B cell (primary cell): ENCODE results near the gene TIAM2. TPM values are rescaled to one million over a fixed set of nuclear protein-coding genes. Genes with fewer than 3 reads are reported as not detected.

Source experiments
- ATAC-seq: fragments of 200-7000 bp; cut with Tn5 transposase; one replicate; pipeline ENCODE4 v1.10.0; 2021; ENCODE audit warnings: low read depth, mild to moderate bottlenecking, moderate number of reproducible peaks, moderate library complexity
- CTCF ChIA-PET: fragments of 350-600 bp; sonication (Branson Sonifier 250); formaldehyde crosslinking; loops from one replicate; lab custom pipeline; 2021; ENCODE audit warnings: antibody characterized with exemption, inconsistent platforms; lab: Charles Lee
- POLR2A ChIA-PET: fragments of 350-600 bp; sonication (Branson Sonifier 250); formaldehyde crosslinking; loops from one replicate; lab custom pipeline; 2021; ENCODE audit warnings: antibody characterized with exemption; lab: Charles Lee
- DNase-seq: peaks from one replicate; pipeline ENCODE4 v3.0.0; 2013
- H2AFZ ChIP-seq: 2 replicates; pipeline ENCODE4 v1.6.1; 2012; ENCODE audit warnings: mild to moderate bottlenecking, low read depth, low read length; ENCODE audit not compliant: insufficient read depth, poor library complexity, severe bottlenecking
- H3K27ac ChIP-seq, 2 donors: 1 replicate in 1 of 2; 2 replicates in 1 of 2; pipeline ENCODE4 v1.5.1; 2012 to 2013; ENCODE audit warnings: low read length in 2 of 2, mild to moderate bottlenecking in 2 of 2, moderate library complexity in 1 of 2
- H3K27me3 ChIP-seq, 4 experiments: fragments of 200-600 bp in 1 of 4; sonication (generic) in 1 of 4; replicated peaks in 1 of 4; 1 replicate in 2 of 4; 2 replicates in 2 of 4; pipeline versions ENCODE4 v1.6.1 to v1.7.0; 2013 to 2016; ENCODE audit warnings: low read length in 3 of 4, mild to moderate bottlenecking in 2 of 4, mixed read lengths in 1 of 4, moderate library complexity in 1 of 4; ENCODE audit not compliant: insufficient read depth in 4 of 4, control insufficient read depth in 3 of 4; ENCODE audit errors: control extremely low read depth in 1 of 4
- H3K36me3 ChIP-seq, 2 experiments: replicated peaks in 1 of 2; 1 replicate in 1 of 2; 2 replicates in 1 of 2; pipeline versions ENCODE4 v1.6.1 to v1.7.1; 2013; ENCODE audit warnings: low read length in 1 of 2; ENCODE audit not compliant: insufficient read depth in 2 of 2, control insufficient read depth in 1 of 2; ENCODE audit errors: control extremely low read depth in 1 of 2, extremely low read depth in 1 of 2
- H3K4me1 ChIP-seq, 2 donors: fragments of 200-600 bp in 1 of 2; sonication (generic) in 1 of 2; 1 replicate in 1 of 2; 2 replicates in 1 of 2; pipeline versions ENCODE4 v1.5.1 to v1.6.1; 2013 to 2017; ENCODE audit warnings: low read length in 2 of 2; ENCODE audit not compliant: control insufficient read depth in 2 of 2, insufficient read depth in 2 of 2
- H3K4me2 ChIP-seq: replicated peaks from 2 replicates; pipeline ENCODE3; 2012; ENCODE audit warnings: mild to moderate bottlenecking, low read depth, low read length; ENCODE audit not compliant: poor library complexity, severe bottlenecking
- H3K4me3 ChIP-seq, 5 experiments: fragments of 200-600 bp in 1 of 5; sonication (generic) in 1 of 5; 1 replicate in 3 of 5; 2 replicates in 2 of 5; pipeline versions ENCODE4 v1.5.1 to v1.7.0; 2011 to 2016; ENCODE audit warnings: low read length in 4 of 5, mild to moderate bottlenecking in 4 of 5, low read depth in 2 of 5, control low read depth in 1 of 5, moderate library complexity in 1 of 5; ENCODE audit not compliant: insufficient read depth in 1 of 5; ENCODE audit errors: control extremely low read depth in 1 of 5, extremely low read depth in 1 of 5
- H3K79me2 ChIP-seq: fragments of 200-600 bp; sonication (generic); one replicate; pipeline ENCODE4 v1.6.0; 2016; ENCODE audit warnings: low read length; ENCODE audit not compliant: control insufficient read depth, insufficient read depth
- H3K9ac ChIP-seq: fragments of 200-600 bp; sonication (generic); 2 replicates; pipeline ENCODE4 v1.6.1; 2017; ENCODE audit warnings: mild to moderate bottlenecking, low read length, moderate library complexity
- H3K9me3 ChIP-seq, 3 donors: one replicate each; pipeline versions ENCODE4 v1.6.1 to v1.7.1; 2013; ENCODE audit warnings: low read length in 2 of 3; ENCODE audit not compliant: control insufficient read depth in 2 of 3, insufficient read depth in 1 of 3; ENCODE audit errors: control extremely low read depth in 1 of 3
- H4K20me1 ChIP-seq: 2 replicates; pipeline ENCODE4 v1.6.0; 2012; ENCODE audit warnings: mild to moderate bottlenecking, low read length; ENCODE audit not compliant: insufficient read depth, control insufficient read depth, poor library complexity, severe bottlenecking
- H3K27ac Mint-ChIP-seq: one replicate; pipeline ENCODE4 v1.8.0; 2021; ENCODE audit warnings: mixed read lengths
- H3K27me3 Mint-ChIP-seq: one replicate; pipeline ENCODE4 v1.8.0; 2021; ENCODE audit warnings: mixed read lengths
- H3K4me1 Mint-ChIP-seq: one replicate; pipeline ENCODE4 v1.8.0; 2021; ENCODE audit warnings: mixed read lengths
- H3K4me3 Mint-ChIP-seq: one replicate; pipeline ENCODE4 v1.8.0; 2021; ENCODE audit warnings: mixed read lengths
- H3K9me3 Mint-ChIP-seq: one replicate; pipeline ENCODE4 v1.8.0; 2022; ENCODE audit warnings: mixed read lengths; ENCODE audit not compliant: insufficient read depth
- CTCF ChIP-seq: fragments of 200-600 bp; IDR thresholded peaks from one replicate; pipeline ENCODE4 v1.8.0; 2022; ENCODE audit warnings: antibody characterized with exemption, mild to moderate bottlenecking
- EZH2 ChIP-seq: IDR thresholded peaks from 2 replicates; pipeline ENCODE4 v1.6.1; 2012; ENCODE audit warnings: borderline replicate concordance, low read depth, mild to moderate bottlenecking, moderate library complexity, low read length; ENCODE audit not compliant: insufficient read depth, poor library complexity, severe bottlenecking
- WGBS: methylation state at CpG from one replicate; pipeline ENCODE4 v1.1.5; 2013; ENCODE audit warnings: missing lambda C conversion rate; ENCODE audit not compliant: insufficient coverage; 5-methylcytosine and 5-hydroxymethylcytosine counted together
- intact Hi-C: fragments of 100-400 bp; cut with micrococcal nuclease; formaldehyde crosslinking; loops from one replicate; pipeline ENCODE4 v1.10.0; 2022
- polyA plus RNA-seq: library from polyadenylated mRNA; depleted of rRNA; stranded (reverse); fragments of >200 nt; gene quantifications from 2 replicates; pipeline ENCODE4 v1.2.3, GENCODE V29; 2012
- total RNA-seq, 2 donors: library from RNA; stranded (reverse); fragments of 120-200 nt in 1 of 2; gene quantifications; 1 replicate in 1 of 2; 2 replicates in 1 of 2; pipeline versions ENCODE4 v1.2.3 to v1.2.4, GENCODE V29; 2013 to 2022

Gene TIAM2
- total and polyA plus RNA-seq, 2 donors (not counting 1 experiment from before 2014, with no cell fraction given): 13.1 to 18.8 TPM

GRCh38 chr6:155187994-155188706 lies 193.0 kb downstream of the TIAM2 start:
- peaks cover 1 to 21% of the 10 kb centered on the region in 2 donors for H3K4me1 ChIP-seq
- no peaks in the 10 kb centered on the region for H3K9me3 Mint-ChIP-seq
- H3K4me3 ChIP-seq: no peak overlapping the region
- peaks cover 22% of the 10 kb centered on the region for H3K4me1 Mint-ChIP-seq
- H3K4me3 Mint-ChIP-seq: no peak overlapping the region
- no peak overlapping the region for H2AFZ ChIP-seq
- 87% methylated on average over 9 of the region's 13 CpGs for WGBS
- no peaks in the 10 kb centered on the region for H3K36me3 ChIP-seq
- TF ChIP-seq EZH2 (no peak), CTCF (no peak)
- H3K27ac ChIP-seq: no peak overlapping the region
- H3K9ac ChIP-seq: no peak overlapping the region
- H3K9me3 ChIP-seq: no peaks in the 10 kb centered on the region
- no peak overlapping the region for H3K4me2 ChIP-seq
- no peaks in the 10 kb centered on the region for H3K79me2 ChIP-seq
- H3K27ac Mint-ChIP-seq: no peak overlapping the region
- POLR2A ChIA-PET: no interaction called here
- ATAC-seq: no peak
- intact Hi-C loops: no loop called here
- H4K20me1 ChIP-seq: no peaks in the 10 kb centered on the region
- peaks cover 4% of the 10 kb centered on the region for H3K27me3 Mint-ChIP-seq
- no peaks in the 10 kb centered on the region for H3K27me3 ChIP-seq
- CTCF ChIA-PET: interaction anchor here (1.1 to 1.6 kb wide), 2 partner anchors 10 to 13 kb away, joined by 3 to 7 read pairs; no protein-coding TSS in a partner anchor
- DNase-seq: no peak
